PC-3 (cell line): ENCODE data around the gene ATP8A2. TPM values are rescaled to one million over a fixed set of nuclear protein-coding genes. Genes with fewer than 3 reads are reported as not detected.

Source experiments
- ATAC-seq: fragments of 200-7000 bp; cut with Tn5 transposase; 2 replicates; pipeline ENCODE4 v1.9.1; 2020; ENCODE audit warnings: mild to moderate bottlenecking, moderate library complexity
- BruUV-seq: library from RNA; stranded (reverse); fragments of 400-500 nt; replicated peaks from 2 replicates; lab custom pipeline; 2021; lab: Mats Ljungman, UMichigan
- CTCF ChIA-PET: fragments of 300-600 bp; sonication (Branson Sonifier 250); formaldehyde crosslinking; loops from one replicate; lab custom pipeline; 2022; ENCODE audit warnings: antibody characterized with exemption; lab: Charles Lee
- POLR2A ChIA-PET: fragments of 300-600 bp; sonication (Branson Sonifier 250); formaldehyde crosslinking; loops from one replicate; lab custom pipeline; 2022; ENCODE audit warnings: antibody characterized with exemption; ENCODE audit not compliant: unreplicated experiment; lab: Charles Lee
- DNase-seq: peaks from one replicate; pipeline ENCODE4 v3.0.0-alpha.2; 2015
- H2AFZ ChIP-seq: fragments of 300-600 bp; sonication (generic); 2 replicates; pipeline ENCODE4 v1.6.0; 2016; ENCODE audit warnings: antibody characterized with exemption, low read length
- H3F3A ChIP-seq: fragments of 300-600 bp; sonication (generic); one replicate; pipeline ENCODE4 v1.6.0; 2017; ENCODE audit warnings: antibody characterized with exemption, low read length, control low read depth, mild to moderate bottlenecking; ENCODE audit not compliant: unreplicated experiment
- H3K27ac ChIP-seq: fragments of 300-600 bp; sonication (generic); 2 replicates; pipeline ENCODE4 v1.5.1; 2016; ENCODE audit warnings: mild to moderate bottlenecking, low read length
- H3K27me3 ChIP-seq: fragments of 300-600 bp; sonication (generic); 2 replicates; pipeline ENCODE4 v1.6.1; 2016; ENCODE audit warnings: low read length, mixed read lengths
- H3K36me3 ChIP-seq: fragments of 300-600 bp; sonication (generic); 2 replicates; pipeline ENCODE4 v1.6.1; 2016; ENCODE audit warnings: low read depth, mixed run types, low read length, mixed read lengths
- H3K4me1 ChIP-seq: fragments of 300-600 bp; sonication (generic); 2 replicates; pipeline ENCODE4 v1.5.1; 2016; ENCODE audit warnings: low read length; ENCODE audit not compliant: insufficient read depth
- H3K4me2 ChIP-seq: fragments of 300-600 bp; sonication (generic); 2 replicates; pipeline ENCODE4 v1.6.0; 2016; ENCODE audit warnings: low read length
- H3K4me3 ChIP-seq: fragments of 300-600 bp; sonication (generic); 2 replicates; pipeline ENCODE4 v1.5.1; 2016; ENCODE audit warnings: mild to moderate bottlenecking, low read length, mixed read lengths
- H3K79me2 ChIP-seq: fragments of 300-600 bp; sonication (generic); 2 replicates; pipeline ENCODE4 v1.6.1; 2017; ENCODE audit warnings: low read length, mixed read lengths
- H3K9ac ChIP-seq: fragments of 300-600 bp; sonication (generic); 2 replicates; pipeline ENCODE4 v1.6.0; 2016; ENCODE audit warnings: mild to moderate bottlenecking, low read length
- H3K9me2 ChIP-seq: fragments of 300-600 bp; sonication (generic); replicated peaks from 2 replicates; pipeline ENCODE4 v1.6.1; 2016; ENCODE audit warnings: mixed run types, low read length, mixed read lengths
- H3K9me3 ChIP-seq: fragments of 300-600 bp; sonication (generic); 2 replicates; pipeline ENCODE4 v1.6.1; 2016; ENCODE audit warnings: low read length, mixed read lengths
- H4K20me1 ChIP-seq: fragments of 300-600 bp; sonication (generic); 2 replicates; pipeline ENCODE4 v1.6.1; 2016; ENCODE audit warnings: low read length, mixed read lengths
- CTCF ChIP-seq: fragments of 300-600 bp; sonication (generic); conservative IDR thresholded peaks from 2 replicates; pipeline ENCODE4 v1.5.1; 2017; ENCODE audit warnings: antibody characterized with exemption, low read depth, mild to moderate bottlenecking, low read length
- EZH2 ChIP-seq: fragments of 300-600 bp; sonication (generic); IDR thresholded peaks from one replicate; pipeline ENCODE4 v1.6.1; 2017; ENCODE audit warnings: antibody characterized with exemption, mild to moderate bottlenecking, low read length; ENCODE audit not compliant: unreplicated experiment
- EZH2phosphoT487 ChIP-seq: fragments of 300-600 bp; sonication (generic); IDR thresholded peaks from 2 replicates; pipeline ENCODE4 v1.6.1; 2018; ENCODE audit warnings: mild to moderate bottlenecking, antibody characterized with exemption, low read length, borderline replicate concordance
- intact Hi-C: fragments of 100-400 bp; cut with micrococcal nuclease; formaldehyde crosslinking; loops from 2 replicates; pipeline ENCODE4 v1.9.0; 2023
- total RNA-seq: library from RNA; depleted of rRNA; stranded (reverse); fragments of >200 nt; gene quantifications from 2 replicates; pipeline ENCODE4 v1.2.3, GENCODE V29; 2014

ATP8A2 gene
- total RNA-seq, 1 experiment from 2014 or later: 0.04 TPM

DNA sequence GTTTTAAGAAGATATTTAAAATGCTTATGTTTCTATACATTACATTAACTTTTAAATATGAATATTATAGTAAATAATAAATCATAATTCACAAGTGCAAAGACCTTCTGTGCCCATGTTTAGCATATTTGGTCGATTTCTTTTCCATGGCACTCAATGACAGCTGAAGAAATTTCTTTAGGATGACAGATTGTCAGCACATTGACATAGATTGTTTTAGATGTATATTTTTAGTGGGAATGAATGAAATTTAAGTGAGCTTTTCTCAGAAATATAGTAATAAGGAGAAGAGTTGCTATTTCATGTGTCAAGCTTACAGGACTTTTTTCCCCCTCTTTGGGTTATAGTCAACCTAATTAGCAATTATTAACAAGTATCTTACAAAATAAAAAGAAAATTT is 423.5 kb downstream of the ATP8A2 start:
- Histone ChIP-seq H3K79me2 (no peaks in the 10 kb centered on the region), H3K4me1 (no peaks in the 10 kb centered on the region), H3K27me3 (no peaks in the 10 kb centered on the region), H3K4me2 (no peak overlapping the region), H3K9me2 (no peaks in the 10 kb centered on the region), H3K9me3 (no peaks in the 10 kb centered on the region), H3K9ac (no peak overlapping the region), H3K4me3 (no peak overlapping the region), H4K20me1 (no peaks in the 10 kb centered on the region), H2AFZ (no peak overlapping the region), H3K27ac (no peak overlapping the region), H3K36me3 (no peaks in the 10 kb centered on the region), H3F3A (no peaks in the 10 kb centered on the region)
- TF ChIP-seq EZH2 (no peak), EZH2phosphoT487 (no peak), CTCF (no peak)
- CTCF ChIA-PET: no interaction called here
- BruUV-seq: no TSS peak
- POLR2A ChIA-PET: no interaction called here
- ATAC-seq (no peak), DNase-seq (no peak)
- intact Hi-C loops: no loop called here

DNA sequence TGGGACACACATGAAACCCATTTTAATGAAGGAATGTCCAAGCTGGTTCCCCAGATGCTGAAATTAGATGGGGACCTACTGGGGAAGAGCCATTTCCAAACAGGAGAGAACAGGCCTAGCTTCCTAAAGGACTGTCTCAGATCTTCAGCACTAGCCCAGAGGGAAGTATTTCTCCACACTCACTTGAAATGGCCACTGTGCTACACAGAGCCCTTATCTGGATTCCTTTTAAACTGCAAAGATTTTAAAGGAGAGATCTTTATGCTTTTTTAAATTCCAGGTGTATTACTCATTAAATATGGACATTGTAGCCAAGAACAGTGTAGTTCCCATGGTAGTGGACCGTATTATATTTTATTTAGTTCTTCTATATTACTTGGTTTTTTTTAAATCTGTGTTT is 424.7 kb downstream of the ATP8A2 start:
- Histone ChIP-seq H3K4me1 (no peaks in the 10 kb centered on the region), H3K27ac (no peak overlapping the region), H3K9me2 (no peaks in the 10 kb centered on the region), H3K4me2 (no peak overlapping the region), H2AFZ (no peak overlapping the region), H3F3A (no peaks in the 10 kb centered on the region), H3K9ac (no peak overlapping the region), H4K20me1 (no peaks in the 10 kb centered on the region), H3K36me3 (no peaks in the 10 kb centered on the region), H3K27me3 (no peaks in the 10 kb centered on the region), H3K9me3 (no peaks in the 10 kb centered on the region), H3K79me2 (no peaks in the 10 kb centered on the region), H3K4me3 (no peak overlapping the region)
- ATAC-seq (peak; percentile 50), DNase-seq (peak; percentile 39)
- TF ChIP-seq CTCF (no peak), EZH2phosphoT487 (no peak), EZH2 (no peak)
- intact Hi-C loops: no loop called here
- ChIA-PET POLR2A (no interaction called here), CTCF (no interaction called here)
- no TSS peak for BruUV-seq

- no peak overlapping the region for H3K4me2 ChIP-seq
- no peak overlapping the region for H2AFZ ChIP-seq
- H3K27me3 ChIP-seq: no peaks in the 10 kb centered on the region
- intact Hi-C loops: no loop called here
- H3K36me3 ChIP-seq: no peaks in the 10 kb centered on the region
- no peak overlapping the region for H3K27ac ChIP-seq
- ChIA-PET CTCF (no interaction called here), POLR2A (no interaction called here)
- H3K4me3 ChIP-seq: no peak overlapping the region
- peaks cover 7% of the 10 kb centered on the region for H3K4me1 ChIP-seq
- H3K79me2 ChIP-seq: no peaks in the 10 kb centered on the region
- no peaks in the 10 kb centered on the region for H4K20me1 ChIP-seq
- no TSS peak for BruUV-seq
- no peak for TF ChIP-seq EZH2phosphoT487
- TF ChIP-seq EZH2: no peak
- TF ChIP-seq CTCF: no peak
- H3K9me2 ChIP-seq: no peaks in the 10 kb centered on the region
- no peaks in the 10 kb centered on the region for H3K9me3 ChIP-seq
- H3F3A ChIP-seq: no peaks in the 10 kb centered on the region
- DNase-seq: no peak
- H3K9ac ChIP-seq: no peak overlapping the region
- ATAC-seq: no peak
Measured at GRCh38 chr13:25798998-25799397, 427.2 kb downstream of the ATP8A2 start.
